Measurements from ENCODE around the gene ANKRD33B. TPM values are rescaled to one million over a fixed set of nuclear protein-coding genes. Genes with fewer than 3 reads are reported as not detected.

Gene ANKRD33B
- total RNA-seq, 1 experiment from 2014 or later: 25.3 TPM

DNA sequence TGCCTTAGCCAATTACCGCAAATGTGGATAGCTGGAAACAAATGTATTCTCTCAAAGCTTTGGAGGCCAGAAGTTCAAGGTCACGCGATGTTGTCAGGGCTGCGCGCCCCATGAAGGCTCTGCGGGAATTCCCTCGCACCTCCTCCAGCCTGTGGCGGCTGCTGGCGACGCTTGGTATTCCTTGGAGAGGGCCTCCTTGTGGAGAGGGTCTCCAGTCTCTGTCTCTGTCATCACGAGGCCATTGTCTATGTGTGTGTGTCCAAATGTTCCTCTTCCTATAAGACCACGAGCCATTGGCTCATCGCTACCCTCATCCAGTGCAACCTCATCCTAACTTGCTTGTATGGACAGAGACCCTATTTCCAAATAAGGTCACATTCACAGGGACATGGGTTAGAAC, 97.5 kb downstream of the ANKRD33B start:
- intact Hi-C loops (cut with micrococcal nuclease; ENCODE audit: unreplicated experiment): no loop called here
- Histone ChIP-seq H3K4me3 (ENCODE audit: low read depth, low read length) (no peak overlapping the region), H3K36me3 (ENCODE audit: control insufficient read depth, insufficient read depth, low read length) (no peaks in the 10 kb centered on the region), H3K4me1 (no peaks in the 10 kb centered on the region), H3K9me3 (no peaks in the 10 kb centered on the region), H3K27me3 (replicated peaks; ENCODE audit: control insufficient read depth, insufficient read depth, low read length) (no peaks in the 10 kb centered on the region)
- BruUV-seq (replicated peaks): no TSS peak
- Mint-ChIP-seq H3K4me1 (ENCODE audit: low read depth, unreplicated experiment) (no peaks in the 10 kb centered on the region), H3K4me3 (ENCODE audit: unreplicated experiment) (no peak overlapping the region), H3K9me3 (ENCODE audit: unreplicated experiment) (no peaks in the 10 kb centered on the region), H3K27ac (ENCODE audit: unreplicated experiment) (no peak overlapping the region), H3K27me3 (ENCODE audit: insufficient read depth, unreplicated experiment) (no peaks in the 10 kb centered on the region), H3K36me3 (ENCODE audit: insufficient read depth, unreplicated experiment) (no peaks in the 10 kb centered on the region)
- no peak for DNase-seq
- POLR2A ChIA-PET: no interaction called here
- CTCF ChIA-PET: no interaction called here
- TF ChIP-seq, protein P1, sequence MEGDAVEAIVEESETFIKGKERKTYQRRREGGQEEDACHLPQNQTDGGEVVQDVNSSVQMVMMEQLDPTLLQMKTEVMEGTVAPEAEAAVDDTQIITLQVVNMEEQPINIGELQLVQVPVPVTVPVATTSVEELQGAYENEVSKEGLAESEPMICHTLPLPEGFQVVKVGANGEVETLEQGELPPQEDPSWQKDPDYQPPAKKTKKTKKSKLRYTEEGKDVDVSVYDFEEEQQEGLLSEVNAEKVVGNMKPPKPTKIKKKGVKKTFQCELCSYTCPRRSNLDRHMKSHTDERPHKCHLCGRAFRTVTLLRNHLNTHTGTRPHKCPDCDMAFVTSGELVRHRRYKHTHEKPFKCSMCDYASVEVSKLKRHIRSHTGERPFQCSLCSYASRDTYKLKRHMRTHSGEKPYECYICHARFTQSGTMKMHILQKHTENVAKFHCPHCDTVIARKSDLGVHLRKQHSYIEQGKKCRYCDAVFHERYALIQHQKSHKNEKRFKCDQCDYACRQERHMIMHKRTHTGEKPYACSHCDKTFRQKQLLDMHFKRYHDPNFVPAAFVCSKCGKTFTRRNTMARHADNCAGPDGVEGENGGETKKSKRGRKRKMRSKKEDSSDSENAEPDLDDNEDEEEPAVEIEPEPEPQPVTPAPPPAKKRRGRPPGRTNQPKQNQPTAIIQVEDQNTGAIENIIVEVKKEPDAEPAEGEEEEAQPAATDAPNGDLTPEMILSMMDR (IDR thresholded peaks at IDR 0.05; ENCODE audit: insufficient read depth in 1 of 2, low read depth in 1 of 2, low read length in 1 of 2, severe bottlenecking in 1 of 2, unreplicated experiment in 1 of 2): no peak

DNA sequence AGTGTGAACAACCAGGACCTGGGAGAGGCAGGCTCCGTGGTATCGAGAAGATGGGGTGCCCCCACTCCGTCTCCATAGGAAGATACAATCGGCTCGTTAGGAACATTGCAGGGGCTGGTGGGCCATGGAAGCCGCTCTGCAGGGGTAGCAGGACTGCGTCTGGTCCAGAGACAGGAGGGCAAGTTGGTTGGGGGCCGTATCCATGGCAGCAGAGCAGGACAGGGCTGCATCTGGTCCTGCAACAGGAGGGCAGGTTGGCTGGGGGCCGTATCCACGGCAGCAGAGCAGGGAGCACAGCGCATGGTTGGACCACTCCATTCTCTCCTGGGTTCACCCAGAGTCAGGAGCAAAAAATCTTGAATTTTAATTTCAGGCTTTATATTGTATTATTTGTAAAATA, 98.2 kb downstream of the ANKRD33B start:
- no TSS peak for BruUV-seq (replicated peaks)
- Histone ChIP-seq H3K9me3 (no peaks in the 10 kb centered on the region), H3K36me3 (ENCODE audit: control insufficient read depth, insufficient read depth, low read length) (no peaks in the 10 kb centered on the region), H3K4me1 (no peaks in the 10 kb centered on the region), H3K27me3 (replicated peaks; ENCODE audit: control insufficient read depth, insufficient read depth, low read length) (no peaks in the 10 kb centered on the region), H3K4me3 (ENCODE audit: low read depth, low read length) (no peak overlapping the region)
- Mint-ChIP-seq H3K4me3 (ENCODE audit: unreplicated experiment) (no peak overlapping the region), H3K36me3 (ENCODE audit: insufficient read depth, unreplicated experiment) (no peaks in the 10 kb centered on the region), H3K9me3 (ENCODE audit: unreplicated experiment) (no peaks in the 10 kb centered on the region), H3K27me3 (ENCODE audit: insufficient read depth, unreplicated experiment) (no peaks in the 10 kb centered on the region), H3K27ac (ENCODE audit: unreplicated experiment) (no peak overlapping the region), H3K4me1 (ENCODE audit: low read depth, unreplicated experiment) (no peaks in the 10 kb centered on the region)
- POLR2A ChIA-PET: no interaction called here
- CTCF ChIA-PET: no interaction called here
- intact Hi-C loops (cut with micrococcal nuclease; ENCODE audit: unreplicated experiment): no loop called here
- DNase-seq: no peak
- TF ChIP-seq, protein P1 (IDR thresholded peaks at IDR 0.05; ENCODE audit: insufficient read depth in 1 of 2, low read depth in 1 of 2, low read length in 1 of 2, severe bottlenecking in 1 of 2, unreplicated experiment in 1 of 2): no peak

DNA sequence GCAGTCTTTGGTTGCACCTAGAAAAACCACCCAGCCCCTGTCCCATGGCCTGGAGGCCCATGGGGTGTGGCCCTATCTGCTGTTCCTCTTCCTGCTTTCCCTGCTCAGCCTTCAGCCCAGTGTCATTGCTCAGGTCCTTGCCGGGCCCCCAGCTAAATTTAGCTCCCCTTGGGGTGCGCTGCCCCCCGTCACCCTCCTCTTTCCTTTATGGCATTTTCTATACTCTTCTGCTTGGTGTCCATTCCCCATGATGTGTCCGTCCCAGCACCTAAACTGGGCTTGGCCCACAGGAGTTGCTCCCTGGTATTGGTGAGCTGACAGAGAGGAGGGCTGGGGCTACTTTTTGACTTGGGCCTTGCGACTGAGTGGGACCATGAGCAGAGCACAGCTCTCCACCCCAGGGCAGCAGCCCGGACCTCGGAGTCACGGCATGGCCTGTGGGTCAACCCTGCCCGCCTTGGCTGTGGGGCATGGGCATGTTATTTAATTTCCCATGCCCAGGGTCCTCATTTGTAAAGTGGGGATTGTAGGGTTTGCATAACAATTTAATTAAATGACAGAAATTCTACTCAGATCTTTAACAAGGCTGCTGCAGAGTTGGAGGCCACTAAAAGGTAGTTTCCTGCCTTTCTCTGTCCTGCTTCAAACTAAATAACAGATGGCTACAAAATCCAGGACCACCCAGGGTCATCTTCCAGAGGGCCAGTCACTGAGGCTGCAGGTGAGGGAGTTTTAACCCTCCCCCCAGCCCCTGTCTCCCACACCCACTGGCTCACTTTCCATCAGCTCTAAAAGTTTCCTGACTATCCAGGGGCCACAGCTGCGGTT, 99.0 kb downstream of the ANKRD33B start:
- H3K27ac Mint-ChIP-seq (ENCODE audit: unreplicated experiment): no peak overlapping the region
- TF ChIP-seq, protein P1 (IDR thresholded peaks at IDR 0.05; ENCODE audit: insufficient read depth in 1 of 2, low read depth in 1 of 2, low read length in 1 of 2, severe bottlenecking in 1 of 2, unreplicated experiment in 1 of 2): no peak
- DNase-seq: no peak
- no peak overlapping the region for H3K4me3 Mint-ChIP-seq (ENCODE audit: unreplicated experiment)
- POLR2A ChIA-PET: no interaction called here
- no peaks in the 10 kb centered on the region for H3K27me3 ChIP-seq (replicated peaks; ENCODE audit: control insufficient read depth, insufficient read depth, low read length)
- H3K9me3 ChIP-seq: no peaks in the 10 kb centered on the region
- no peaks in the 10 kb centered on the region for H3K36me3 ChIP-seq (ENCODE audit: control insufficient read depth, insufficient read depth, low read length)
- BruUV-seq (replicated peaks): no TSS peak
- no peak overlapping the region for H3K4me3 ChIP-seq (ENCODE audit: low read depth, low read length)
- H3K4me1 ChIP-seq: no peaks in the 10 kb centered on the region
- intact Hi-C loops (cut with micrococcal nuclease; ENCODE audit: unreplicated experiment): no loop called here
- no peaks in the 10 kb centered on the region for H3K36me3 Mint-ChIP-seq (ENCODE audit: insufficient read depth, unreplicated experiment)
- H3K4me1 Mint-ChIP-seq (ENCODE audit: low read depth, unreplicated experiment): no peaks in the 10 kb centered on the region
- no peaks in the 10 kb centered on the region for H3K9me3 Mint-ChIP-seq (ENCODE audit: unreplicated experiment)
- CTCF ChIA-PET: no interaction called here
- H3K27me3 Mint-ChIP-seq (ENCODE audit: insufficient read depth, unreplicated experiment): no peaks in the 10 kb centered on the region
